Measurements from ENCODE around the gene ICAM1.

GRCh38 chr19:10325732-10326131 is 54.8 kb downstream of the ICAM1 start:
- TF ChIP-seq ZNF70 (CRISPR knock-in tag; IDR thresholded peaks at IDR 0.05) (no peak), ARNTL (CRISPR knock-in tag; IDR thresholded peaks at IDR 0.05; ENCODE audit: borderline replicate concordance, low read depth) (no peak), ESRRG (CRISPR knock-in tag; IDR thresholded peaks at IDR 0.05) (no peak), CSRNP3 (CRISPR knock-in tag; IDR thresholded peaks at IDR 0.05) (no peak), PATZ1 (CRISPR knock-in tag; IDR thresholded peaks at IDR 0.05; ENCODE audit: borderline replicate concordance) (no peak), ZFP3 (CRISPR knock-in tag; IDR thresholded peaks at IDR 0.05) (no peak), RARB (CRISPR knock-in tag; IDR thresholded peaks at IDR 0.05) (no peak), SNAI2 (CRISPR knock-in tag; IDR thresholded peaks at IDR 0.05) (no peak), PPARA (CRISPR knock-in tag; IDR thresholded peaks at IDR 0.05; ENCODE audit: borderline replicate concordance) (no peak)

All from SK-N-SH treated with all-trans-retinoic acid at 6 μM for 48 hours (cell line).